Uterus (tissue), 2 donors: ENCODE measurements around the gene SOX1.

Source experiments
- CTCF ChIP-seq, 4 experiments: fragments of 200-600 bp in 2 of 4; fragments of 450-650 bp in 2 of 4; sonication (generic) in 2 of 4; IDR thresholded peaks; one replicate each; pipeline ENCODE4 v1.5.1; 2016 to 2019; ENCODE audit warnings: antibody characterized with exemption in 4 of 4, mild to moderate bottlenecking in 2 of 4, moderate library complexity in 1 of 4
- POLR2A ChIP-seq, 2 donors: fragments of 450-650 bp; IDR thresholded peaks; one replicate each; pipeline ENCODE4 v1.6.1; 2016; ENCODE audit warnings: antibody characterized with exemption in 2 of 2, mild to moderate bottlenecking in 1 of 2, moderate library complexity in 1 of 2

GRCh38 chr13:112063807-112064206, 3.1 kb upstream of the SOX1 start:
- TF ChIP-seq CTCF (IDR thresholded peaks at IDR 0.05) (no peak), POLR2A (IDR thresholded peaks at IDR 0.05) (no peak)
